Dermis microvascular lymphatic vessel endothelial cell (primary cell): Measurements from ENCODE around the gene TEX264. TPM values are rescaled to one million over a fixed set of nuclear protein-coding genes. Genes with fewer than 3 reads are reported as not detected.
"Not testable (repeated sequence)": the region's sequence is repeated elsewhere in the genome, so short reads cannot be mapped to it uniquely, and the experiment has no call there.

Experiments
- DNase-seq, 2 donors: peaks; one replicate each; pipeline versions ENCODE4 v3.0.0 to v3.0.0-alpha.2; 2010; ENCODE audit warnings: low read depth in 2 of 2
- total RNA-seq: library from RNA; depleted of rRNA; stranded (reverse); fragments of >200 nt; gene quantifications from 2 replicates; pipeline ENCODE4 v1.2.1, GENCODE V29; 2014

TEX264 gene
- total RNA-seq, 1 donor from 2014 or later, result 28.9 TPM

DNA sequence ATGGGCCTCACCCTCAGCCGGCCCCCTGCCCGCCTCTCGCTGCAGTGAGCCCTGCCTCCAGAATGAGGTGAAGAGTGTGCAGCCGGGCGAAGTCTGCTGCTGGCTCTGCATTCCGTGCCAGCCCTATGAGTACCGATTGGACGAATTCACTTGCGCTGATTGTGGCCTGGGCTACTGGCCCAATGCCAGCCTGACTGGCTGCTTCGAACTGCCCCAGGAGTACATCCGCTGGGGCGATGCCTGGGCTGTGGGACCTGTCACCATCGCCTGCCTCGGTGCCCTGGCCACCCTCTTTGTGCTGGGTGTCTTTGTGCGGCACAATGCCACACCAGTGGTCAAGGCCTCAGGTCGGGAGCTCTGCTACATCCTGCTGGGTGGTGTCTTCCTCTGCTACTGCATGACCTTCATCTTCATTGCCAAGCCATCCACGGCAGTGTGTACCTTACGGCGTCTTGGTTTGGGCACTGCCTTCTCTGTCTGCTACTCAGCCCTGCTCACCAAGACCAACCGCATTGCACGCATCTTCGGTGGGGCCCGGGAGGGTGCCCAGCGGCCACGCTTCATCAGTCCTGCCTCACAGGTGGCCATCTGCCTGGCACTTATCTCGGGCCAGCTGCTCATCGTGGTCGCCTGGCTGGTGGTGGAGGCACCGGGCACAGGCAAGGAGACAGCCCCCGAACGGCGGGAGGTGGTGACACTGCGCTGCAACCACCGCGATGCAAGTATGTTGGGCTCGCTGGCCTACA is 44.4 kb downstream of the TEX264 start:
- DNase-seq, result no peak

DNA sequence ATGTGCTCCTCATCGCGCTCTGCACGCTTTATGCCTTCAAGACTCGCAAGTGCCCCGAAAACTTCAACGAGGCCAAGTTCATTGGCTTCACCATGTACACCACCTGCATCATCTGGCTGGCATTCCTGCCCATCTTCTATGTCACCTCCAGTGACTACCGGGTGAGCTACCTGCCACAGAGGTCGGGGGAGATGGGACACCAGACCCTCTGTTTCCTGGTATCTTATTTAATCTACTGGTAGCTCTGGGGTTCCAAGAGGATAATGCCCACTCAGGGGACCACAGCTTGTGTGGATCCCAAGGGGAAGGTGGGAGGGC is 44.9 kb downstream of the TEX264 start:
- no peak for DNase-seq

DNA sequence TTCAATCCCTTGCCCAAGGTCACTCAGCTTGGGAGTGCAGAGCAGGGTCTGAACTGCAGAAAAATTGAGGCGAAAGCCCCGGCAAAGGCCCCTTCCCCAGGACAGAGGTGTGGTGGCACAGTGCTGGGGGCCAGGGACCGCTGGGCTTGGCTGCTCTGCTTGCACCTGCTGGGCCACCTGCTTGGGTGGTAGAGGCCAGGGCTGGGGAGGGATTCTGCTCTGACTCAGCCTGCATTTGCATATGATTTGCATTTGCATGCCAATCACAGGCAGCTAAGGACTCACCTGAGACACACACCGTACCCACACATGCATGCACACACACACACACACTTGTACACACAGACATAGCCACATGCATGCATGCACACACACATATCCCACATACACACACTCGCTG is 45.8 kb downstream of the TEX264 start:
- no peak for DNase-seq

DNA sequence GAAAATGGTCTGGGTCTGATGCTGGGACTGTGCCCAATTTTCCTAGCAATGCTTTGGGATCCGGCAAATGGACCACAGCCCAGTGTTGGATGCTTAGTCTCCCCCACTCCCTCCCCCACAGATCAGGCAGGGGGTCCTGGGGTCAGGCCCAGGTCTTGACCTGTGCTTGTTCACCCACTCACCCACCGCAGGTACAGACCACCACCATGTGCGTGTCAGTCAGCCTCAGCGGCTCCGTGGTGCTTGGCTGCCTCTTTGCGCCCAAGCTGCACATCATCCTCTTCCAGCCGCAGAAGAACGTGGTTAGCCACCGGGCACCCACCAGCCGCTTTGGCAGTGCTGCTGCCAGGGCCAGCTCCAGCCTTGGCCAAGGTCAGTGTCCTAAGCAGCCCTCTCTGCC is 46.4 kb downstream of the TEX264 start:
- no peak for DNase-seq

DNA sequence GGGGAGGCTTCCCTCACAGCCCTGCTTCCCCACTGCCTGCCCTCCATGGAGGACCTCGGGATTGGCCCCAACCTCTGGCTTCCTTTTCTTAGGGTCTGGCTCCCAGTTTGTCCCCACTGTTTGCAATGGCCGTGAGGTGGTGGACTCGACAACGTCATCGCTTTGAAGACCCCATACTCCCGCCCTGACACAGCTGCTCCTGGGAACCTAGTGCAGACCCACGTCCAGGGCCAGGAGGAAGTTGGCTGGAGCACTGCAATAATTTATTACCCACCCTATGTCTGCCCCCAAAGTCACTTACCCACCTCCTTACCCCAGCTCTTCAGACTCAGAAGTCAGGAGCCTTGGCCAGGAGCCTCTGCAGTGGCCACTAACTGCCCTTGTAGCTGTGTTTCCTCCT is 46.9 kb downstream of the TEX264 start:
- DNase-seq, result no peak

DNA sequence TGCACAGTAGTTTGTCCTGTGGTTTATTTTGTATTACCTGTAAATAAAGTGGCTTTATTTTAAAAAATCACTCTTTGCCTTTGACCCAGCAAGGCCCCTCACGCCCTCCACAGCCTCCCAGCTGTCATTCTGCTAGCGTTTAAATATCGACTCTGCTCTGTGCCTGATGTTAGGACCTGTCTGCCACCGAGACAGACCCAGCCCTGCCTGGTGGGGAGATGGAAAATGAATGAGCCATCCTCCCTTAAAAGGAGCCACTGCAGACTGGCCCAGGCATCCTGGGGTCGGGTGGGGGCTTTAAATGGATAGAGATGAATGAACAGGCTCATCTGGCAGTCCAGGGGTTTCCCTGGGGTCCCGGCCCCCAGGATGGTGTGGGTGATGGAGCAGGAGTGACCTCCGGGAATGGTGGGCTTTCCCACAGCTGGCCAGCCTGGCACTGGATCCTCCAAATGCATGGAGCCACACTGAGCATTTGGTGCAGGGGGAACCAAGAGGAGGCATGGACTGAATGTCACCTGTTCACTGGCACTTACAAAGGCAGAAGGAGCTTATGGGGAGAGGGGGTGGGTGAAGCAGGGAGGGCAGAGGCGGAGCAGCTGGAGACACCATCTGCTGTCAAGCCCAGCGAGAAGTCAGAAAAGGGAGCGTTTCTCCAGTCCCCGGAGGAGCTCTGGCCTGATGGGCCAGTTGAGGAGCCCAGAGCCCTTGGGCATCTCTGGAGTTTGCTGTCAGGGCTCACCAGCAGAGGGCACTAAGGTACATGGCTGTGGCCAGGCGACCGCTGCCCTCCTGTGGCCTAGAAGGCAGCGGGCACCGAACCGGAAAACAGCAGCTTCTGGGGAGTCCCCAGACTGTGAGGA is 47.7 kb downstream of the TEX264 start:
- peak; percentile 10 to 57 for DNase-seq

DNA sequence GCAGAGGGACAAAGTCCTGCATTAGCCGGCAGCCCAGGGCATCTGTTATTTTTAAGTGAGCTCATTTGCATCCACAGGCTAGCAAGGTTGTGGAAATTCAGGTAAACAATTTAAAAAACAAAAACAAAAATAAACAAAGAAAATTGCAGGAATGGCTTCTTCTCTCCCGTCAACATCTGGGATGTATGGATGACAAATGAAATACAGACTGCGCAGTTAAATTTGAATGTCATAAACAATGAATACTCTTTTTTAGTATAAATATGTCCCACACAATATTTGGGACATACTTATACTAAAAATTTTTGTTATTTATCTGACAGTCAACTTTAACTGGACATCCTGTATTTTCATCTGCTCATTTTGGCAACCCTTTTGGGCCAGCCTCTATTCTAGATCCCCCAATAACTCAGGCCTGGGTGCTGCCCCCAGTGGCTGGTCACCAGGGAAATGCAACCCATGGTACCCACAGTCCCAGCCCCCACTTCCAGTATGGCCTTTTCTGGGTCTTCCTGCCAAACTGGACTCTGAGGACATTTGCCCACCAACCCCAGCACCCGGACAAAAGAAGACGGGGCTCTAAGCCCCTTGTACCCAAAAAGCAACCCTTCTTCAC is 48.5 kb downstream of the TEX264 start:
- no peak for DNase-seq

DNA sequence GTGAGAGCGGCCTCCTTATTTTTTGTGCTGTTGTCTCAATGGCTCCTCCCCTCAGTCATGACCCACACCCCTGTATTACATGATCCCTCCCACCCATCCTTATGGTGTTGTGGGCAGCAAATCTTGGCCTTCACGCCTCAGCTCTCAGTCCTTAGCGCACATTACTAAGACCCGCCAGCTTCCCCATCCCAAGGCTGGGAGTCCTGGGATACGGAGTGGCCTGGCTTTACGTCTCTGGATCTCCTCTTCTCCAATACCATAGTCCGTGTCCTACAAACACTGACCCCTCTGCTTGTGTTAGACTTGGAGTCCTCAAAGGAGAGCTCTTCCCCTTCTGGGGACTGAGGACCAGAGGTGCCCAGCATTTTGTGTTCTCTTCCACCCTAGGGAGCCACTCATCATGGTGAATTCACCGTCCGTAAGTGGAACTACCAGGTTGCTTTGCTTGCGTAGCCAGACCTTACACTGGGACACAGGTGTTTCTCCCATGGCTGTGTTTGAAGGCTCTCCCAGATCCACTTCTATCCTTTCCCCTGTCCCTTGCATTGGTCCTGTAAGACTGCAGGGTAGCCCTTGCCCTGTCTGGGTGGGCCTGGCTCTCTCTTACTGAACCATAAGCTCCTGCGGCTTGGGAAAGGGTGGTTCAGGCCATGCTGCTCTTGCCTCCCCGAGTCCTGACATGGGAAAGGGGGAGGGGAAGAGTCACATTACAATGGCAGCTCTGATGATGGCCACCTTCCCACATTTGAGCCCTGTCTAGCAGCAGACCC is 49.4 kb downstream of the TEX264 start:
- DNase-seq, result no peak

DNA sequence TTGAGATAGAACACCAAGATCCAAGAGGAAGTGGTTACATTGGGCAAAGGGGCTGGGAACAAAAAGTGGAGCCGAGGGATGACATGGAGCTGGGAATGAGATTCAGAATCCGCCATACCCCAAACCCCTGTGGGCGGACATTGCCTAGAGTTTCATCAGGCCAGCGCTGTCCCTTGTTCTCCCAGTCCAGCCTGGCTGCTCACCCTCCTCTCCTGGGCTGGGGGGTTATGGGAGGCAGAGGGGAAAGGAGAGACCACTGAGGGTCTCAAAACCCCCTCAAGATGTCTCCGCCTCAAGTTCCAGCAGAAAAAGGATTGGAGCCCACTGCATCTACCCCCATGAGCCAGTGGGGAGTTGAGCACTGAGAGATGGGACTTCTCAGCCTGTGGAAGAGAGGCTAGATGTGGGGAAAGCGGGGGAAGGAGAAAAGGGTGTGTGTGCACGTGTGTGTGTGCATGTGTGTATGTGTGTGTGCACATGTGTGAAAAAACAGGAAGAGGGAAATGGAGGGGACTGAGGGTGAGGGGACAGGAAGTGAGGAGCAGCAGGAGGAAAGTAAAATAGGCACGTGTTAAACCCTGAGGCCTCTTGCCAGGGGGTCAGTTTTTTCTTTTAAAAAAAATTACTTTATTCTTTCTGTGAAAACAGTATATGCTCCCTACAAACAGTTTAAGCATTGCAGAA is 50.2 kb downstream of the TEX264 start:
- DNase-seq, result no peak

DNA sequence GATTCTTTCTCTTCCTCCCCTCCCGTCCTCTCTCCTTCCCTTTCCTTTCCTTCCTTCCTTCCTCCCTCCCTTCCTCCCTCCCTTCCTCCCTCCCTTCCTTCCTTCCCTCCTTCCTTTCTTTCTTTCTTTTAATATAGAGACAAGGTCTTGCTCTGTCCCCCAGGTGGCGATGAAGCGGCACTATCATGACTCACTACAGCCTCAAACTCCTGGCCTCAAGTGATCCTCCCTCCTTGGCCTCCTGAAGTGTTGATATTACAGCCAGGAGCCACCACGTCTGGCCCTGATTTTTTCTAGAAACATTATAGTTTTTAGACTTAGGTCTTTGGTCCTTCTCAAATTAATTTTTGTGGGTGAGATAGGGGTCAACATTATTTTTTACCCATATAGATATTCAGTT is 51.3 kb downstream of the TEX264 start:
- DNase-seq, result no peak

DNA sequence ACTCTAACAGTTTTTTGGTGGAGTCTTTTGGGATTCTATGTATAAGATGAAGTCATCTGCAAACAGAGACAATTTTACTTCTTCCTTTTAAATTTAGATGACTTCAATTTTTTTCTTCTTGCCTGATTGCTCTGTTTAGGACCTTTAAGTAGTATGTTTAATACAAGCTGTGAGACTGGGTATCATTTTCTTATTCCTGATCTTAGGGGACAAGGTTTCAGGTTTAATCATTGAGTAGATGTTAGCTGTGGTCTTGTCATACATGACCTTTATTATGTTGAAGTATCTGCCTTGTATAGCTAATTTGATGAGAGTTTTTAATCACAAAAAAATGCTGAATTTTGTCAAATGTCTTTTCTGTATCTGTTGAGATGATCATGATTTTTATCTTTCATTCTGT is 56.4 kb downstream of the TEX264 start:
- DNase-seq, result no peak

DNA sequence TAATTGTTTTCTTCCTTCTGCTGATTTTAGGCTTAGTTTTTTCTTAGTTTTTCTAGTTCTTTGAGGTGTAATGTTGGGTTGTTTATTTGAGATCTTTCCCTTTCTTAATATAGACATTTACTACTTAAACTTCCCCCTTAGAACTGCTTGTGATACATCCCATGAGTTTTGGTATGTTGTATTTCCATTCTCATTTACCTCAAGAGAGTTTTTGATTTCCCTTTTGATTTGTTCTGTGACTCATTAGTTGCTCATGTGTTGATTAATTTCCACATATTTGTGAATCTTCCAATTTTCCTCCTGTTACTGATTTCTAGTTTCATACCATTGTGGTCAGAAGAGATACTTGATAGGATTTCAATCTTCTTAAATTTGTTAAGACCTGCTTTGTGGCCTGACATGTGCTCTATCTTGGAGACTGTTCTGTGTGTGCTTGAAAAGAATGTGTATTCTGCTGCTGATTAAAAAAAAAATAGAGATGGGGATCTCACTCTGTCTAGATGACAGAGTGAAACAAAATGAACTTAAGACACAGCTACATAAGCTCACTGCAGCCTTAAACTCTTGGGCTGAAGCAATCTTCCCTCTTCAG is 58.1 kb downstream of the TEX264 start:
- DNase-seq, result no peak

DNA sequence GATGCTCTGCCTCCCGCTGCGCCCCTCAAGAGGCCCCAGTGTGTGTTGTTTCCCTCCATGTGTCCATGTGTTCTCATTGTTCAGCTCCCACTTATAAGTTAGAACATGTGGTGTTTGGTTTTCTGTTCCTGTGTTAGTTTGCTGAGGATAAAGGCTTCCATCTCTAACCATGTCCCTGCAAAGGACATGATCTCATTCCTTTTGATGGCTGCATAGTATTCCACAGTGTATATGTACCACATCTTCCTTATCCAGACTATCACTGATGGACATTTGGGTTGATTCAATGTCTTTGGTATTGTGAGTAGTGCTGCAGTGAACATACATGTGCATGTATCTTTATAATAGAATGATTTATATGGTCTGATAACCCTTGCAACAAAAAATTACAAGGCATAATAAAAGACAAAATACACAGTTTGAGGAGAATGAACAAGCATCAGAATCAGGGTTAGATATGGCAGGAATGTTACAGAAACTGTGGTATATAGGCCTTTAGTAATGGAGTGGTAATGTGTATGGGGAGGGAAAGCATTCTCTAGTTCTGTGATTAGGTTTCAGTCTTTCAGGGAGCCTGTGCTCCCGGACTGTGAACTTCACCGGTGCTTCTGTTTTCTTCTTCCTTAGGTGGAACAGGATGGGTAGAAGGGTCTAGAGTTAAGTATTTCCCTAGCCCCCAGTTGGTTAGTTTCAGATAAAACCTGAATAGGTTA is 63.0 kb downstream of the TEX264 start:
- no peak for DNase-seq

DNA sequence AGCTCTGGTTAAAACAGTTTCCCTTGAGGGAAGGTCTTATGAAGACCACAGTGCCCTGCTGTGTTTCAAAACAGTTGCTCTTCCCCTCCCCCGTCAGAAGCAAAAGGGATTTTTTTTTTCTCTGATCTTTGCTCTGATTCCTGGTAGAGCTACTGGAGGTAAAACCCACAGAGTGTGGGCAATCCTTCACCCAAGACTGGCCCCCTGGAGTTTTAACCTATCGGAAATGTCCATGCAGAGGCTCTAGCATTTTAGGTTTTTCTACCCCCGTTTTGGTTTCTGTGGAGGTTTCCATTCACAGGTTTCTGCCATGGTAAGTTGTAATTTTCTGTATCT is 63.5 kb downstream of the TEX264 start:
- no peak for DNase-seq

DNA sequence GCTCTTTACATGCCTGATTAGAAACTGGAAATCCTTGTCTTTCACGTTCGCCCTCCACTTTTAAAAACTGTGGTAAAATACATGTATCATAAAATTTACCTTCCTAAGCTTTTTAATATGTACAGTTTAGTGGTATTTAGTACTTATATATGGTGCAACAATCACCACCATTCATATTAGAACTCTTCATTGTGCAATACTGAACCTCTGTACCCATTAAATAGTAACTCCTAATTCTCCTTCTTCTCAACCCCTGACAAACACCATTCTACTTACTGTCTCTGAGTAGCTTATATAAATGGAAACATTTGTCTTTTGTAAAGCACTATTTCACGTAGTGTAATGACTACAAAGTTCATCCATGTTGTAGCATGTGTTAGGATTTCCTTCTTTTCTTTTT is 64.0 kb downstream of the TEX264 start:
- no peak for DNase-seq

DNA sequence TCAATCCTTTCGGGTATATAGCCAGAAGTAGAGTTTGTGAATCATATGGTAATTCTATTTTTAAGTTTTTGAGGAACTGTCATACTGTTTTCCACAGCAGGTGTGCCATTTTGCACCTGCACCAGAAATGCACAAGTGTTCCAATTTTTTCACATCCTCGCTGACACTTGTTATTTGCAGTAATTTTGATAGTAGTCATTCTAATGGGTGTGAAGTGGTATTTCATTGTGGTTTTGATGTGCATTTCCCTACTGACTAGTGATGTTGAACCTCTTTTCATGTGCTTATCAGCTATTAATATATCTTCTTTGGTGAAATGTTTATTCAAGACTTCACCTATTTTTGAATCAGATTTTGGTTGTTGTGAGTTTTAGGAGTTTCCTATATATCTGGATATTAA is 64.9 kb downstream of the TEX264 start:
- DNase-seq, result no peak

DNA sequence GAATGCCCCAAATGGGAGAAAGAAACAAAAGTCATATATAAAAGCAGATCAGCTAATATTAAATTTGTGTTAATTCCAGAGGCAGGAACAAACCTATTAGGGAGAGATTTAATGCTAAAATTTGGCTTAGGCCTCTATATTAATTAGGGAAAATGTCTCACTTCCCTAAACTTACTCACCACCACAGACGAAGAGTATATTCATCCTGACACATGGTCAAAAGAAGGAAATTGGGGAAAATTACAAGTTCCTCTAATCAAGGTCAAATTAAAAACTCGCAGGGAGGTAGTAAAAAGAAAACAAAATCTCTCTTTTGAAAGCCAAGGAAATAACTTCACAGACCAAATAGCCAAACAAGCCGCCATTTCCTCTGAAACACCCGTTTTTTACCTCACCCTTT is 68.1 kb downstream of the TEX264 start:
- DNase-seq, result no peak

DNA sequence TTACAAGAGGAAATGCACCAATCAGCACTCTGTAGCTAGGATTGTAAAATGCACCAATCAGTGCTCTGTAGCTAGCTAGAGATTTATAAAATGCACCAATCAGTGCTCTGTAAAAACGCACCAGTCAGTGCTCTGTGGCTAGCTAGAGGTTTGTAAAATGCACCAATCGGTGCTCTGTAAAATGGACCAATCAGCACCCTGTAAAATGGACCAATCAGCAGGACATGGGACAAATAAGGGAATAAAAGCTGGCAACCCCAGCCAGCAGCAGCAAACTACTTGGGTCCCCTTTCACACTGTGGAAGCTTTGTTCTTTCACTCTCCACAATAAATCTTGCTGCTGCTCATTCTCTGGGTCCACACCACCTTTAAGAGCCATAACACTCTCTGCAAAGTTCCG is 71.3 kb downstream of the TEX264 start:
- DNase-seq, result not testable (repeated sequence)

DNA sequence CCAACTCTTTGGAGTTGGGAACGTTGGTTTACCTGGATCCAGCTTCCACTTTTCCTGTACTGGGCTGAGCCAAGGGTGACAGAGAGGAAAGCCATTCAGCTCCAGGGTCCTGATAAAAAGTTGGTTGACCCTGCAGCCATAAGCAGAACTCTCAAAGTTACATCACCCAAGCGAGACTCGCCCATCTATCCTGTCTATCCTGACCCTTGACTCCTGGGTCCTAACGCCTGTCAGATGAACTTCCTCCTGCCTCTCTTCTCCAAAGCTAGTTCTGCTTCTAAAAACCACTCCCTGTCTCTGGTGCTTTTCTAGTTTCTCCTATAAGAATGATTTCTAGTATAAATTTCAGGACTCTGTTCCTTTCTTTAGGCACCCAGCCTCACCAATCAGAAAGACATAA is 71.9 kb downstream of the TEX264 start:
- DNase-seq, result not testable (repeated sequence)

DNA sequence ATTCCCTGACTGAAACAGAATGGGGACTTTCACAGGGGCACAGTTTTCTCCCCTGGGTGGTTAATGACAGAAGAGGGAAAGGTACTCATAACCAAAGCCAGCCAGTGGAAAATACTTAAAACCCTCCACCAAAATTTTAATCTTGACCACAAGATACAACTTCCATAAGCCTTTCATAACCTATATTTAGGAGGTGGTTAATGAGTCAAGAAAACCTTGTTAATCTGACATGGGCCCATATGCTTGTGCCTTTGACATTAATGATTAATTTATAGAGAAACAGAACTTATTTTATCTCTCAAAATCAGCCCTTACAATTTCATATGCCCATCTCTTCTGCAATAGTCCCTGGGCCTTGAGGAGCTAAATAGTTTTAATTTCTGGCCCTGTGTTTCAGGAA is 76.8 kb downstream of the TEX264 start:
- no peak for DNase-seq
